ENCODE measurements around the gene ATG13.

DNA sequence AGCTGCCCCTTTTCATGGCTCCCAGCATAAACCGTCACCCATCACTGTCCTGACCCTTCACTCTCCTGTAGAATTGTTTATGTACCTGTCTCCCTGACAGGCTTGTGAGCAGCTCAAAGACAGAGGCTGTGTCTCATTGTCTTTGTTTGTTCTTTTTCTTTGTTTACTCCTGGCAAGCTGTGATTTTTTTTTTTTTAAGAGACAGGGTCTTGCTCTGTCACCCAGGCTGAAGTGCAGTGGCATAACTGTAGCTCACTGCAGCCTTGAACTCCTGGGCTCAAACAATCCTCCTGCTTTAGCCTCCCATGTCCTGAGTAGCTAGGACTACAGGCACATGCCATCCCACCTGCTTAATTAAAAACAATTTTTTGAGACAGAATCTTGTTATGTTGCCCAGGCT is 73.3 kb downstream of the ATG13 start:
- TF ChIP-seq, protein P1, sequence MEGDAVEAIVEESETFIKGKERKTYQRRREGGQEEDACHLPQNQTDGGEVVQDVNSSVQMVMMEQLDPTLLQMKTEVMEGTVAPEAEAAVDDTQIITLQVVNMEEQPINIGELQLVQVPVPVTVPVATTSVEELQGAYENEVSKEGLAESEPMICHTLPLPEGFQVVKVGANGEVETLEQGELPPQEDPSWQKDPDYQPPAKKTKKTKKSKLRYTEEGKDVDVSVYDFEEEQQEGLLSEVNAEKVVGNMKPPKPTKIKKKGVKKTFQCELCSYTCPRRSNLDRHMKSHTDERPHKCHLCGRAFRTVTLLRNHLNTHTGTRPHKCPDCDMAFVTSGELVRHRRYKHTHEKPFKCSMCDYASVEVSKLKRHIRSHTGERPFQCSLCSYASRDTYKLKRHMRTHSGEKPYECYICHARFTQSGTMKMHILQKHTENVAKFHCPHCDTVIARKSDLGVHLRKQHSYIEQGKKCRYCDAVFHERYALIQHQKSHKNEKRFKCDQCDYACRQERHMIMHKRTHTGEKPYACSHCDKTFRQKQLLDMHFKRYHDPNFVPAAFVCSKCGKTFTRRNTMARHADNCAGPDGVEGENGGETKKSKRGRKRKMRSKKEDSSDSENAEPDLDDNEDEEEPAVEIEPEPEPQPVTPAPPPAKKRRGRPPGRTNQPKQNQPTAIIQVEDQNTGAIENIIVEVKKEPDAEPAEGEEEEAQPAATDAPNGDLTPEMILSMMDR (IDR thresholded peaks at IDR 0.05 in 2 of 3, conservative IDR thresholded peaks at IDR 0.05 in 1 of 3; ENCODE audit: borderline replicate concordance in 1 of 3, insufficient read depth in 1 of 3, low read depth in 2 of 3, low read length in 2 of 3), result no peak
- no peak for TF ChIP-seq YY1 (IDR thresholded peaks at IDR 0.05; ENCODE audit: extremely low read depth, insufficient replicate concordance, low read depth, low read length)
- no peak for TF ChIP-seq SRF (IDR thresholded peaks at IDR 0.05; ENCODE audit: low read depth)
- TF ChIP-seq, protein P2, sequence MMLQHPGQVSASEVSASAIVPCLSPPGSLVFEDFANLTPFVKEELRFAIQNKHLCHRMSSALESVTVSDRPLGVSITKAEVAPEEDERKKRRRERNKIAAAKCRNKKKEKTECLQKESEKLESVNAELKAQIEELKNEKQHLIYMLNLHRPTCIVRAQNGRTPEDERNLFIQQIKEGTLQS (IDR thresholded peaks at IDR 0.05), result no peak
- no peak for TF ChIP-seq POLR2A (IDR thresholded peaks at IDR 0.05; ENCODE audit: borderline replicate concordance, extremely low read depth, insufficient read depth, insufficient read length)
- TF ChIP-seq EZH2phosphoT487 (IDR thresholded peaks at IDR 0.05; ENCODE audit: borderline replicate concordance), result no peak
- no peak for TF ChIP-seq POLR2AphosphoS5 (IDR thresholded peaks at IDR 0.05; ENCODE audit: low read depth, low read length)
- TF ChIP-seq RAD21 (IDR thresholded peaks at IDR 0.05; ENCODE audit: low read depth), result no peak
- TF ChIP-seq ZFX (IDR thresholded peaks at IDR 0.05), result no peak
- TF ChIP-seq, protein P3, sequence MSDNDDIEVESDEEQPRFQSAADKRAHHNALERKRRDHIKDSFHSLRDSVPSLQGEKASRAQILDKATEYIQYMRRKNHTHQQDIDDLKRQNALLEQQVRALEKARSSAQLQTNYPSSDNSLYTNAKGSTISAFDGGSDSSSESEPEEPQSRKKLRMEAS (IDR thresholded peaks at IDR 0.05), result no peak
- TF ChIP-seq CEBPB (IDR thresholded peaks at IDR 0.05; ENCODE audit: low read depth), result no peak
- TF ChIP-seq, protein P4, sequence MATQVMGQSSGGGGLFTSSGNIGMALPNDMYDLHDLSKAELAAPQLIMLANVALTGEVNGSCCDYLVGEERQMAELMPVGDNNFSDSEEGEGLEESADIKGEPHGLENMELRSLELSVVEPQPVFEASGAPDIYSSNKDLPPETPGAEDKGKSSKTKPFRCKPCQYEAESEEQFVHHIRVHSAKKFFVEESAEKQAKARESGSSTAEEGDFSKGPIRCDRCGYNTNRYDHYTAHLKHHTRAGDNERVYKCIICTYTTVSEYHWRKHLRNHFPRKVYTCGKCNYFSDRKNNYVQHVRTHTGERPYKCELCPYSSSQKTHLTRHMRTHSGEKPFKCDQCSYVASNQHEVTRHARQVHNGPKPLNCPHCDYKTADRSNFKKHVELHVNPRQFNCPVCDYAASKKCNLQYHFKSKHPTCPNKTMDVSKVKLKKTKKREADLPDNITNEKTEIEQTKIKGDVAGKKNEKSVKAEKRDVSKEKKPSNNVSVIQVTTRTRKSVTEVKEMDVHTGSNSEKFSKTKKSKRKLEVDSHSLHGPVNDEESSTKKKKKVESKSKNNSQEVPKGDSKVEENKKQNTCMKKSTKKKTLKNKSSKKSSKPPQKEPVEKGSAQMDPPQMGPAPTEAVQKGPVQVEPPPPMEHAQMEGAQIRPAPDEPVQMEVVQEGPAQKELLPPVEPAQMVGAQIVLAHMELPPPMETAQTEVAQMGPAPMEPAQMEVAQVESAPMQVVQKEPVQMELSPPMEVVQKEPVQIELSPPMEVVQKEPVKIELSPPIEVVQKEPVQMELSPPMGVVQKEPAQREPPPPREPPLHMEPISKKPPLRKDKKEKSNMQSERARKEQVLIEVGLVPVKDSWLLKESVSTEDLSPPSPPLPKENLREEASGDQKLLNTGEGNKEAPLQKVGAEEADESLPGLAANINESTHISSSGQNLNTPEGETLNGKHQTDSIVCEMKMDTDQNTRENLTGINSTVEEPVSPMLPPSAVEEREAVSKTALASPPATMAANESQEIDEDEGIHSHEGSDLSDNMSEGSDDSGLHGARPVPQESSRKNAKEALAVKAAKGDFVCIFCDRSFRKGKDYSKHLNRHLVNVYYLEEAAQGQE (IDR thresholded peaks at IDR 0.05; ENCODE audit: low read depth), result no peak
- TF ChIP-seq EZH2 (IDR thresholded peaks at IDR 0.05), result no peak
